ENCODE results near the gene RREB1. TPM values are rescaled to one million over a fixed set of nuclear protein-coding genes. Genes with fewer than 3 reads are reported as not detected.

The RREB1 gene
- total RNA-seq, 1 donor from 2014 or later = 15.9 TPM

DNA sequence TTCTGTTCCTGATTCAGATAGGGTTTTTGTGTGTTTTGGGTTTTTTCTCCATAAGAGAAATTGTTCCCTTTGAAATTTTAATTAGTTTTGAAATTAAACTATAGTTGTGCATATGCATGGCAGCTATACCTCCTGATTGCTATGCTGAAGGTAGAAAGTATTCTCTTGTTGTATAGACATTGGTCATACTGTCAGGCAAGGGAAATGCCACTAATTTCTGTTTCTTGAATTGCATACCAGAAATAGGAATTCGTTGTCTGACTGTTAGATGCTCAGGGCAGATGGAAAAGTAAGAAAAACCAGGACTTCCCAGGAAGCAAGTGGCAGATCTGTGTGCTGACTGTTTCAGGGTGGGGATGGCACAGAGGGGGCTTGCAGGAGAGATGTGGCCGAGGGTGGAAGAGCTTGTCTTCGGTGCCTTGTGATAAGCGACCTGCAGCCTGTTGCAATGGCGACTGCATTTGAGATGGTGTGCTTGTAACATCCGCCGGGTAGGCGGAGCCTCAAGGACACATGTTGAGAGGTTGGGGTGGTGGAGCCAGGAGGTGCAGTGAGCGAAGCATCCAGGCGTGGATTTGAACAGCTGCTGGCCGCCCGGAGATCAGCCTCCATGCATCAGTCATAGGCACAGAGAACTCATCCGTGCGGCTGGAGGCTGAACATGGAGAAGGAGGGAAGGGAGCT, 42.8 kb downstream of the RREB1 start:
- H3K4me3 ChIP-seq (ENCODE audit: low read depth, low read length) = no peak overlapping the region
- no peak for DNase-seq (ENCODE audit: low read depth)
- TF ChIP-seq, protein P1, sequence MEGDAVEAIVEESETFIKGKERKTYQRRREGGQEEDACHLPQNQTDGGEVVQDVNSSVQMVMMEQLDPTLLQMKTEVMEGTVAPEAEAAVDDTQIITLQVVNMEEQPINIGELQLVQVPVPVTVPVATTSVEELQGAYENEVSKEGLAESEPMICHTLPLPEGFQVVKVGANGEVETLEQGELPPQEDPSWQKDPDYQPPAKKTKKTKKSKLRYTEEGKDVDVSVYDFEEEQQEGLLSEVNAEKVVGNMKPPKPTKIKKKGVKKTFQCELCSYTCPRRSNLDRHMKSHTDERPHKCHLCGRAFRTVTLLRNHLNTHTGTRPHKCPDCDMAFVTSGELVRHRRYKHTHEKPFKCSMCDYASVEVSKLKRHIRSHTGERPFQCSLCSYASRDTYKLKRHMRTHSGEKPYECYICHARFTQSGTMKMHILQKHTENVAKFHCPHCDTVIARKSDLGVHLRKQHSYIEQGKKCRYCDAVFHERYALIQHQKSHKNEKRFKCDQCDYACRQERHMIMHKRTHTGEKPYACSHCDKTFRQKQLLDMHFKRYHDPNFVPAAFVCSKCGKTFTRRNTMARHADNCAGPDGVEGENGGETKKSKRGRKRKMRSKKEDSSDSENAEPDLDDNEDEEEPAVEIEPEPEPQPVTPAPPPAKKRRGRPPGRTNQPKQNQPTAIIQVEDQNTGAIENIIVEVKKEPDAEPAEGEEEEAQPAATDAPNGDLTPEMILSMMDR (conservative IDR thresholded peaks at IDR 0.05; ENCODE audit: low read depth, low read length) = no peak

DNA sequence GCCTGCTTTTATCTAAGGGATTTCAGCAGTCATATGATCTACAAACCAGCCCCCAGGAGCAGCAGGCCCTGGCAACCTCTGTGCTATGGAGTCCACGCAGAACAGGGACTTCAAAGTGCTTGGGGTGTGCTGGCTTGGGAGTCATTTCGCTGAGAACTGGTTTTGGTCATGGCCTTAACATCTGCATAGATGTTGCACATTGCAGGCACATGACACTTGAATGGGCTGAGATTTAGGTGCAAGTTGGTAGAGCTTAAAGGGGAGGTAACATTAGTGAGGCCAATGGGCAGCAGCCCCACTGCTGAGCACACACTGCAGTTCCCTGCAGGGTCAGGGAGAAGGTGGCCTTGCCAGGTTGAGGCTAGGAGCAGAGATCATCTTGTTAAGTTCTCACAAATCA, 43.6 kb downstream of the RREB1 start:
- TF ChIP-seq, protein P1 (conservative IDR thresholded peaks at IDR 0.05; ENCODE audit: low read depth, low read length) = no peak
- no peak overlapping the region for H3K4me3 ChIP-seq (ENCODE audit: low read depth, low read length)
- DNase-seq (ENCODE audit: low read depth) = no peak

DNA sequence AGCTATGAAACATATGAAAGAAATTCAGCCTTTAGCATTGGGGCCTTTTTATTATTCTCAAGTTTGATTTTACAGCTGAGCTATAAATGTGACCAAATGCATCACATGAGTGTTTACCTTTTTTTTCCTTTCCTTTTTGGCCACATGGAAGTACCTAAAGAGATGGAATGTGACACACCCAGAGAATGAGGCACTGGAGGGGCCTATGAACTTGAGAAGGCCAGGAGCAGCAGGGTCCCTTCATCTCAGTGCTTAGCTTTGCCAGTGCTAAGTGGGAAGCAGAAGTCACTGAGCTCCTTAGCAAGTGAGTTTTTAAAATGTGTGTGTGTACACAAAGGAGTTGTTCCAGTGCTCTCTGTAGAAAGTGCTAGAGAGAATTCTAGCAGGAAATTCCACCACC, 44.7 kb downstream of the RREB1 start:
- no peak overlapping the region for H3K4me3 ChIP-seq (ENCODE audit: low read depth, low read length)
- TF ChIP-seq, protein P1 (conservative IDR thresholded peaks at IDR 0.05; ENCODE audit: low read depth, low read length) = no peak
- DNase-seq (ENCODE audit: low read depth) = no peak

DNA sequence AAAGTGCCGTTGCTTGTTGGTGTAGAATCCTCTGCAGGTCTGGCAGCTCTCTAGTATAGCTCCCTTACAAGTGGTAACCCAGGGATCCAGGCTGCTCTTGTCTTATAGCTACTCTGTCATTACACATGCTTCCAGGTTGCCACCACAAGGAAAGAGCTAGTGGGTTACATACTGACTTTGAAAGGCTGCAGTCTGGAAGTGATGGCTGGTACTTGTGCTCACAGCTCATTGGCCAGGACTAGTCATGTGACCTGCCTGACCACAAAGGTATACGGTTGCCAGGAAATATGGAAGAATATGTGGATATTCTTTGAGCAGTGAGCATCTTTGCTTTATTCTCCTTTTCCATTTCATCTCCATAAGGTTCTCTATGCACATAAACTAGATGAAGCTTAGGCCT, 46.0 kb downstream of the RREB1 start:
- TF ChIP-seq, protein P1 (conservative IDR thresholded peaks at IDR 0.05; ENCODE audit: low read depth, low read length) = no peak
- DNase-seq (ENCODE audit: low read depth) = no peak
- no peak overlapping the region for H3K4me3 ChIP-seq (ENCODE audit: low read depth, low read length)

DNA sequence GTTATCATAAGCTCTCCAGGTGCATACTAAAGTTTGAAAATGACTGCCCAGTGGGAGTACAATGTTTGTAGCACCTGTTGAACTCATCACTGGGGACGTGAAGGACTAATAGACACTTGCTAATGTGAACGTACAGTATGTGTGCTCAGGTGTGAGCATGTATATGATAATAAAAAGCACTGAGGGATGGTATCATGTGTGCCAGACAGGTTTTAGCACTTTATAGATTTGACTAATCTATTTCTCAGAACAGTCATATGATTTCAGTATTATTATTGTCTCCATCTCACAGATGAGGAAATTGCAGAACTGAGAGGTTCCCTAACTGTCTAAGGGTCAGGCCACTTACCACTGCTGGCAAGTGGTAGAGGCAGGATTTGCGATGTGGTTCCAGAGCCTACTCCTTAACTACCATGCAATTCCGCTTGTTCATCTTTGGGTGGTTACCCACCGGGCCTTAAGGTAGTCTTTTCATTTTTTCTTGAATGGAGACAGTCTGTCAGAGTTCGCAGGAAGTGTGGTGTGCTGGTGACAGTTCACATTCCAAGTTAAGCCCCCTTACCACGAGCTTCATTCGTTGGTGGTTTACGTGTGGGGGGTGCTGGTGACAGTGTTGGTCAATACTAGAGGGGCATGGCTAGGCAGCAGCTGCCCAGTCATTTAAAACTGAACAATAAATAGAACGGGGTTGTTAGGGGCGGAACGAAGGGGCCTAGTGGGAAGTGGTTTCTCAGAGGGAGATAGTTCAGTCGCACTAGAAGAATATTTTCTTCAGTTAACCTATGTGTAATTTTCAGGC, 46.8 kb downstream of the RREB1 start:
- no peak overlapping the region for H3K4me3 ChIP-seq (ENCODE audit: low read depth, low read length)
- DNase-seq (ENCODE audit: low read depth) = no peak
- TF ChIP-seq, protein P1 (conservative IDR thresholded peaks at IDR 0.05; ENCODE audit: low read depth, low read length) = no peak

DNA sequence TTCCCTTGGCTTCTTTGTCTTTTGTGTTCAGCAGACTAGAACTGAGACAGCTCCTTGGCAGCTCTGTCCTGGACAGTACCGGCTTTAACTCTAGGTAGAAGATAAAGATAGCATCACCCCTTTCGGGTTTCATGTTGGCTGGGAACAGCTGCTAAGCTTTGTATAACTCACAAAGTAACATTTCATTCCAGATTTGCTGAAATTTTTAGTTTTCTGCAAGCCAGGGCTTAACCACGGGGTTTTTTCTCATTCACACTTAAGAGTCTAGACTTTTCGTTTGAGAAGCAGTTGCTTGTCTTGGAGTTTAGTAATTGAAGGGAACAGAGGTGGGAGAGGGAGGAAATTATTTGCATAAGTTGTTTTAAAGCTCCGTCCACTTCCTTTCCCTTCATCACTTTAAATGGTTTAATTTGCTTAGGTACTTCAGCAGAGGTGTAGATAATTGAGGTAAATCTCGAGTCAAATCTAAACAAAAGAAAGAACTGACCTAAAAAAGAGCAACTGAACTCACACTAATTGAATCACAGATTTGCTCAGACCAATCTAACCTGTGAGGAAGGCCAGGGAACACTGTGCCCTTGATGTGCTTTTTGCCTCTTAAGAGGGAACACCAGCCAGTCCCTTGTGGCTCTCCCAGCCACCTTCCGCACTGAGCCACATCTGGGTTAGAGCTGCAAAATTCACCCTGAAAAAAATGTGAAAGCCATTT, 48.3 kb downstream of the RREB1 start:
- TF ChIP-seq, protein P1 (conservative IDR thresholded peaks at IDR 0.05; ENCODE audit: low read depth, low read length) = no peak
- DNase-seq (ENCODE audit: low read depth) = no peak
- H3K4me3 ChIP-seq (ENCODE audit: low read depth, low read length) = no peak overlapping the region
